Neural cell (in vitro differentiated cells): Measurements from ENCODE around the gene IRF2BP1.

ENCODE experiments used
- CTCF ChIP-seq: fragments of 450-650 bp; IDR thresholded peaks from 2 replicates; pipeline ENCODE4 v1.5.1; 2014; ENCODE audit warnings: antibody characterized with exemption, mild to moderate bottlenecking, moderate library complexity; ENCODE audit not compliant: poor library complexity, severe bottlenecking
- MXI1 ChIP-seq: fragments of 450-650 bp; conservative IDR thresholded peaks from 2 replicates; pipeline ENCODE4 v1.6.1; 2014; ENCODE audit warnings: antibody characterized with exemption, mild to moderate bottlenecking; ENCODE audit not compliant: poor library complexity, severe bottlenecking
- POLR2AphosphoS5 ChIP-seq: IDR thresholded peaks from 2 replicates; pipeline ENCODE4 v1.6.1; 2012
- REST ChIP-seq: IDR thresholded peaks from 2 replicates; pipeline ENCODE4 v1.6.1; 2012; ENCODE audit warnings: borderline replicate concordance
- TAF1 ChIP-seq: IDR thresholded peaks from 2 replicates; pipeline ENCODE4 v1.6.1; 2012; ENCODE audit warnings: low read depth

DNA sequence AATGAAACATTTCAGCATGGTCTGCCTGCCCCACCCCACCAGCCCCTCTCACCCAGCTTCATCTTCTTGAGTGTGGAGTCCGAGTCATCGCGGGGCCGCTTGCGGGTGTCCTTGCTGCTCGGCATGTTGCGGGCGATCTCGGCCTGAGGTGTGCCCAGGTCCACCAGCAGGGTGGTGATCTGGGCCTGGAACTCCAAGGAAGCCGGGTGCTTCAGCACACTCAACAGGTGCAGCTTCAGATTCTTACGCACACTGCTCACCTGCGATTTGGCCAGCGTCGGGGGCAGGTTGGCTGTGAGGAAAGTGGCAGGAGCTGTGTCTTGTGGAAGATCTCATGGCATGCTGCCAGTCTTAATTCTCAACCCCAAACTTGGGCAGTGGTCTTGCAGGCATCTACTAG lies 43.7 kb downstream of the IRF2BP1 start:
- no peak for TF ChIP-seq TAF1
- no peak for TF ChIP-seq POLR2AphosphoS5
- no peak for TF ChIP-seq CTCF
- no peak for TF ChIP-seq MXI1
- TF ChIP-seq REST: no peak
